ENCODE data around the gene FAM83C. TPM values are rescaled to one million over a fixed set of nuclear protein-coding genes. Genes with fewer than 3 reads are reported as not detected.

FAM83C gene
- total RNA-seq, 4 donors from 2014 or later, result 29.5 to 55.3 (median 38.2) TPM

GRCh38 chr20:35305682-35306556 is 13.7 kb upstream of the FAM83C start:
- Histone ChIP-seq H3K9me3 (no peaks in the 10 kb centered on the region), H3K27me3 (no peaks in the 10 kb centered on the region), H3K4me1 (peaks cover 50 to 73% (median 50%) of the 10 kb centered on the region in 3 donors), H3K36me3 (no peaks in the 10 kb centered on the region), H3K4me3 (no peak overlapping the region), H3K27ac (peak overlapping the region; percentile 87 to 90 (median 88))
- TF ChIP-seq CTCF (IDR thresholded peaks at IDR 0.05) (no peak), POLR2A (IDR thresholded peaks at IDR 0.05) (no peak)
- peak; percentile 17 for DNase-seq
- 38 to 46% methylated on average over 10 of the region's 12 CpGs for WGBS, 2 donors
- intact Hi-C loops (cut with DNase I), result no loop called here

- Histone ChIP-seq H3K27me3 (no peaks in the 10 kb centered on the region), H3K4me3 (no peak overlapping the region), H3K36me3 (no peaks in the 10 kb centered on the region), H3K4me1 (peaks cover 50 to 68% (median 50%) of the 10 kb centered on the region in 3 donors), H3K27ac (peak overlapping the region; percentile 87 to 90 (median 88)), H3K9me3 (no peaks in the 10 kb centered on the region)
- no peak for TF ChIP-seq POLR2A (IDR thresholded peaks at IDR 0.05)
- no peak for TF ChIP-seq CTCF (IDR thresholded peaks at IDR 0.05)
- intact Hi-C loops (cut with DNase I), result loop anchor here (5.0 kb wide), 1 partner anchor 132 kb away; the partner anchor contains the start of gene GDF5
- DNase-seq, result no peak
- 69 to 77% methylated on average over 6 of the region's 6 CpGs for WGBS, 2 donors
These were observed 12.7 kb upstream of the FAM83C start for GRCh38 chr20:35304956-35305355.

- no peak for TF ChIP-seq POLR2A (IDR thresholded peaks at IDR 0.05)
- TF ChIP-seq CTCF (IDR thresholded peaks at IDR 0.05), result peak; percentile 82 to 96 (median 92)
These were observed 11.7 kb upstream of the FAM83C start for GRCh38 chr20:35303735-35304491.

GRCh38 chr20:35303382-35303734 is 11.1 kb upstream of the FAM83C start:
- H3K27ac ChIP-seq, result no peak overlapping the region
- peaks cover 45 to 68% (median 47%) of the 10 kb centered on the region in 3 donors for H3K4me1 ChIP-seq
- TF ChIP-seq CTCF (IDR thresholded peaks at IDR 0.05) (no peak), POLR2A (IDR thresholded peaks at IDR 0.05) (no peak)
- no peaks in the 10 kb centered on the region for H3K36me3 ChIP-seq
- intact Hi-C loops (cut with DNase I), result loop anchor here (5.0 kb wide), 1 partner anchor 134 kb away; the partner anchor contains the start of gene GDF5
- H3K27me3 ChIP-seq, result no peaks in the 10 kb centered on the region
- H3K4me3 ChIP-seq, result no peak overlapping the region
- DNase-seq, result no peak
- WGBS, 2 donors, result 59 to 73% methylated on average over 7 to 9 of the region's 11 CpGs
- no peaks in the 10 kb centered on the region for H3K9me3 ChIP-seq

More at GRCh38 chr20:35303735-35304491, 11.7 kb upstream of the FAM83C start:
- Histone ChIP-seq H3K4me1 (peaks cover 50 to 69% (median 50%) of the 10 kb centered on the region in 3 donors), H3K27me3 (no peaks in the 10 kb centered on the region), H3K9me3 (no peaks in the 10 kb centered on the region), H3K4me3 (no peak overlapping the region), H3K27ac (peak overlapping the region; percentile 87 to 90 (median 88)), H3K36me3 (no peaks in the 10 kb centered on the region)
- intact Hi-C loops (cut with DNase I), result loop anchor here (5.0 kb wide), 1 partner anchor 133 kb away; the partner anchor contains the start of gene GDF5
- WGBS, 2 donors, result 38 to 70% methylated on average over 2 to 5 of the region's 18 CpGs
- peak; percentile 26 for DNase-seq
